Spleen (tissue), 11 donors: ENCODE measurements around the gene TMEM86B. TPM values are rescaled to one million over a fixed set of nuclear protein-coding genes. Genes with fewer than 3 reads are reported as not detected.

Experiments used
- DNase-seq: peaks from one replicate; pipeline ENCODE4 v3.0.0-alpha.2; 2020
- H3K27ac ChIP-seq, 8 donors: fragments of 200-600 bp; sonication (generic) in 7 of 8; 1 replicate in 4 of 8; 2 replicates in 4 of 8; pipeline versions ENCODE4 v1.5.0 to v1.8.0; 2016 to 2021; ENCODE audit warnings: inconsistent platforms in 4 of 8, mild to moderate bottlenecking in 4 of 8, moderate library complexity in 1 of 8
- H3K27me3 ChIP-seq, 7 donors: fragments of 200-600 bp; sonication (generic) in 6 of 7; replicated peaks in 1 of 7; 1 replicate in 4 of 7; 2 replicates in 3 of 7; pipeline versions ENCODE4 v1.5.0 to v1.8.0; 2016 to 2021; ENCODE audit warnings: inconsistent platforms in 3 of 7, mild to moderate bottlenecking in 1 of 7
- H3K36me3 ChIP-seq, 6 donors: fragments of 200-600 bp; sonication (generic) in 5 of 6; 1 replicate in 4 of 6; 2 replicates in 2 of 6; pipeline versions ENCODE4 v1.5.0 to v1.8.0; 2016 to 2021; ENCODE audit warnings: inconsistent platforms in 2 of 6
- H3K4me1 ChIP-seq, 6 donors: fragments of 200-600 bp; sonication (generic) in 5 of 6; 1 replicate in 3 of 6; 2 replicates in 3 of 6; pipeline versions ENCODE4 v1.5.0 to v1.8.0; 2016 to 2021; ENCODE audit warnings: inconsistent platforms in 3 of 6
- H3K4me3 ChIP-seq, 8 donors: fragments of 200-600 bp; sonication (generic) in 7 of 8; 1 replicate in 4 of 8; 2 replicates in 4 of 8; pipeline versions ENCODE4 v1.5.0 to v1.8.0; 2016 to 2021; ENCODE audit warnings: inconsistent platforms in 4 of 8, mild to moderate bottlenecking in 4 of 8, moderate library complexity in 2 of 8
- H3K9me3 ChIP-seq, 8 donors: fragments of 200-600 bp; sonication (generic) in 7 of 8; 1 replicate in 4 of 8; 2 replicates in 4 of 8; pipeline versions ENCODE4 v1.5.0 to v1.8.0; 2016 to 2021; ENCODE audit warnings: inconsistent platforms in 4 of 8
- CTCF ChIP-seq, 11 experiments: fragments of 200-600 bp in 7 of 11; fragments of 450-650 bp in 4 of 11; sonication (generic) in 4 of 11; IDR thresholded peaks in 8 of 11; conservative IDR thresholded peaks in 3 of 11; 1 replicate in 7 of 11; 2 replicates in 4 of 11; pipeline versions ENCODE4 v1.4.0 to v1.8.0; 2016 to 2021; ENCODE audit warnings: antibody characterized with exemption in 11 of 11, inconsistent platforms in 4 of 11, mild to moderate bottlenecking in 1 of 11
- POLR2A ChIP-seq, 3 donors: fragments of 450-650 bp; IDR thresholded peaks; one replicate each; pipeline ENCODE4 v1.5.1; 2017; ENCODE audit warnings: antibody characterized with exemption in 3 of 3, mild to moderate bottlenecking in 1 of 3
- POLR2AphosphoS5 ChIP-seq, 3 donors: sonication (generic); formaldehyde crosslinking; IDR thresholded peaks; one replicate each; pipeline ENCODE4 v1.5.1; 2017; ENCODE audit warnings: antibody characterized with exemption in 3 of 3
- WGBS, 5 donors: extraction: QIAGEN DNeasy Blood & Tissue Kit in 3 of 5; methylation state at CpG; one replicate each; pipeline versions ENCODE4 v1.1.5 to v1.1.7; 2013 to 2018; 5-methylcytosine and 5-hydroxymethylcytosine counted together
- intact Hi-C: fragments of 100-400 bp; cut with DNase I; formaldehyde crosslinking; loops from one replicate; pipeline ENCODE4 v1.15.0; 2023; ENCODE audit warnings: low total_unique reads
- polyA plus RNA-seq, 3 donors: library from polyadenylated mRNA; stranded (reverse); fragments of 200-250 nt; gene quantifications; one replicate each; pipeline ENCODE4 v1.2.1, GENCODE V29; 2013
- total RNA-seq, 7 donors: library from RNA; depleted of rRNA in 3 of 7; stranded (reverse); fragments of >200 nt in 3 of 7; fragmentation: NEBNext Ultra II Directional in 4 of 7; extraction: Animal tissue kit (Norgen Biotek cat#: 25700) in 4 of 7; gene quantifications; one replicate each; pipeline versions ENCODE4 v1.1.0 to v1.2.1, GENCODE V29; 2016 to 2021
- donor health status: healthy with polysubstance abuse.
- donor health status: DM: no; HTN: no; CAD: no; lungs with moderate emphysema.
- donor health status: DM: no; HTN: no; CAD: no.
- donor health status: Bipolar disorder and iron deficiency.
- donor health status: healthy.
- donor health status: DM: no; HTN: no; CAD: no.
- donor health status: DM: yes; HTN: yes; CAD: no.

The TMEM86B gene
- total and polyA plus RNA-seq, 10 donors = 7.5 to 31.5 (median 10.5) TPM

GRCh38 chr19:55270172-55270942 is 41.8 kb upstream of the TMEM86B start:
- Histone ChIP-seq H3K27me3 (no peaks in the 10 kb centered on the region), H3K9me3 (peaks cover 0 to 5% (median 0%) of the 10 kb centered on the region in 8 donors), H3K36me3 (peaks cover 0 to 71% (median 29%) of the 10 kb centered on the region in 6 donors), H3K27ac (no peak overlapping the region), H3K4me3 (no peak overlapping the region), H3K4me1 (peaks cover 0 to 11% (median 2%) of the 10 kb centered on the region in 6 donors)
- WGBS, 5 donors = 78 to 94% (median 88%) methylated on average over 25 of the region's 25 CpGs
- intact Hi-C loops = no loop called here
- no peak for DNase-seq
- TF ChIP-seq POLR2A (IDR thresholded peaks at IDR 0.05) (no peak), POLR2AphosphoS5 (IDR thresholded peaks at IDR 0.05) (no peak), CTCF (IDR thresholded peaks at IDR 0.05 in 8 of 11, conservative IDR thresholded peaks at IDR 0.05 in 3 of 11) (no peak)

- no peak for DNase-seq
- Histone ChIP-seq H3K27ac (no peak overlapping the region), H3K9me3 (peaks cover 0 to 5% (median 0%) of the 10 kb centered on the region in 8 donors), H3K36me3 (peaks cover 0 to 62% (median 25%) of the 10 kb centered on the region in 6 donors), H3K27me3 (no peaks in the 10 kb centered on the region), H3K4me3 (no peak overlapping the region), H3K4me1 (peaks cover 0 to under 1% (median 0%) of the 10 kb centered on the region in 6 donors)
- WGBS, 5 donors = 92 to 99% (median 95%) methylated on average over 8 of the region's 8 CpGs
- TF ChIP-seq POLR2A (IDR thresholded peaks at IDR 0.05) (no peak), CTCF (IDR thresholded peaks at IDR 0.05 in 8 of 11, conservative IDR thresholded peaks at IDR 0.05 in 3 of 11) (no peak), POLR2AphosphoS5 (IDR thresholded peaks at IDR 0.05) (no peak)
- intact Hi-C loops = no loop called here
Observed at GRCh38 chr19:55269299-55269698, 40.7 kb upstream of the TMEM86B start.

- Histone ChIP-seq H3K36me3 (peaks cover 0 to 45% (median 5%) of the 10 kb centered on the region in 6 donors), H3K9me3 (peaks cover 0 to 5% (median 0%) of the 10 kb centered on the region in 8 donors), H3K27me3 (no peaks in the 10 kb centered on the region), H3K27ac (no peak overlapping the region), H3K4me3 (no peak overlapping the region), H3K4me1 (no peaks in the 10 kb centered on the region)
- no peak for DNase-seq
- intact Hi-C loops = no loop called here
- TF ChIP-seq POLR2AphosphoS5 (IDR thresholded peaks at IDR 0.05) (no peak), POLR2A (IDR thresholded peaks at IDR 0.05) (no peak), CTCF (IDR thresholded peaks at IDR 0.05 in 8 of 11, conservative IDR thresholded peaks at IDR 0.05 in 3 of 11) (no peak)
- 95 to 98% (median 96%) methylated on average over 4 of the region's 4 CpGs for WGBS, 5 donors
Observed at GRCh38 chr19:55266840-55267239, 38.3 kb upstream of the TMEM86B start.

- no peak overlapping the region for H3K27ac ChIP-seq
- no peak for TF ChIP-seq POLR2A (IDR thresholded peaks at IDR 0.05)
- no peak for TF ChIP-seq CTCF (IDR thresholded peaks at IDR 0.05 in 8 of 11, conservative IDR thresholded peaks at IDR 0.05 in 3 of 11)
- TF ChIP-seq POLR2AphosphoS5 (IDR thresholded peaks at IDR 0.05) = no peak
- intact Hi-C loops = no loop called here
- WGBS, 5 donors = 94 to 99% (median 97%) methylated on average over 3 of the region's 3 CpGs
- no peaks in the 10 kb centered on the region for H3K27me3 ChIP-seq
- H3K9me3 ChIP-seq = peaks cover 0 to 5% (median 0%) of the 10 kb centered on the region in 8 donors
- H3K36me3 ChIP-seq = peaks cover 0 to 41% (median 4%) of the 10 kb centered on the region in 6 donors
- no peaks in the 10 kb centered on the region for H3K4me1 ChIP-seq
- DNase-seq = no peak
- no peak overlapping the region for H3K4me3 ChIP-seq
Observed at GRCh38 chr19:55266404-55266803, 37.8 kb upstream of the TMEM86B start.
